Mesenteric fat pad (tissue), 1 donor: ENCODE measurements around the gene HELQ. TPM values are rescaled to one million over a fixed set of nuclear protein-coding genes. Genes with fewer than 3 reads are reported as not detected.

ENCODE experiments used
- DNase-seq: peaks from one replicate; pipeline ENCODE4 v3.0.0-alpha.2; 2020; ENCODE audit warnings: low spot score
- total RNA-seq: library from RNA; stranded (reverse); fragmentation: NEBNext Ultra II Directional; extraction: Animal tissue kit (Norgen Biotek cat#: 25700); gene quantifications from one replicate; pipeline ENCODE4 v1.2.1, GENCODE V29; 2021
- donor health status: DM: yes; HTN: yes; CAD: no.

Gene HELQ
- total RNA-seq, 1 donor from 2014 or later = 11.2 TPM

GRCh38 chr4:83371235-83371634 lies 84.4 kb downstream of the HELQ start:
- no peak for DNase-seq

- DNase-seq = no peak
Observed at GRCh38 chr4:83370640-83370906, 85.0 kb downstream of the HELQ start.

- no peak for DNase-seq
Observed at GRCh38 chr4:83369831-83370639, 85.6 kb downstream of the HELQ start.

- no peak for DNase-seq
Observed at GRCh38 chr4:83364312-83364711, 91.3 kb downstream of the HELQ start.

GRCh38 chr4:83362492-83363329 lies 92.9 kb downstream of the HELQ start:
- no peak for DNase-seq

- no peak for DNase-seq
Observed at GRCh38 chr4:83361416-83362103, 94.1 kb downstream of the HELQ start.

GRCh38 chr4:83360018-83360417 lies 95.6 kb downstream of the HELQ start:
- DNase-seq = no peak

GRCh38 chr4:83358410-83358809 lies 97.2 kb downstream of the HELQ start:
- no peak for DNase-seq

Other genes with a start within 250 kb of the HELQ start
- 10.3 TPM for gene COQ2, start 171.0 kb downstream of the HELQ start, total RNA-seq
- 7.4 TPM for gene HPSE, start 121.0 kb downstream of the HELQ start, total RNA-seq
- 46.7 TPM for gene MRPS18C, start 235 bp upstream of the HELQ start, total RNA-seq
- gene ABRAXAS1, start 29.3 kb upstream of the HELQ start, total RNA-seq = 9.0 TPM
- 9.2 TPM for gene GPAT3, start 80.3 kb upstream of the HELQ start, total RNA-seq